GM18870 (cell line): ENCODE results near the gene EDIL3.
"Not testable (repeated sequence)": the region's sequence is repeated elsewhere in the genome, so short reads cannot be mapped to it uniquely, and the experiment has no call there.

Experiments
- ATAC-seq: cut with Tn5 transposase; IDR thresholded peaks from one replicate; pipeline ENCODE4 v1.9.1; 2021; ENCODE audit warnings: moderate library complexity; ENCODE audit not compliant: unreplicated experiment

The EDIL3 gene

DNA sequence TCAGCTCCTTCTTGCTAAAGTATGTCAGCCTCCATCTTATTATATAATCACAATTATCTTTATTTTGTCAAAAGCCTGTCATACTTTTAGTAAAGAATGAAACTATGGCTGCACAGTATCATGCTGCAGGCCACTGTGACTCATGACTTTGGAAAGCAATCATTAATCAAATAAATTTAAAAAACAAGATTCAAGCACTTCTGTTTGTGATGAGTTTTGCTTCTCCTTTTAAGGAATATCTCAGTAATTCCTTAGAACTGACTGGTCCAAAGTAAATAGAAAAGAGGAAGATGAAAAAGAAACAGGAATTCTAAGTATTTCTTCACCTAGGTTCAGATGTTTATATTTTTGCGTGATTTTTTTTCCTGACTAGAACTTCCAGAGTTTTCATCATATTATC lies 83.1 kb downstream of the EDIL3 start:
- no peak for ATAC-seq

DNA sequence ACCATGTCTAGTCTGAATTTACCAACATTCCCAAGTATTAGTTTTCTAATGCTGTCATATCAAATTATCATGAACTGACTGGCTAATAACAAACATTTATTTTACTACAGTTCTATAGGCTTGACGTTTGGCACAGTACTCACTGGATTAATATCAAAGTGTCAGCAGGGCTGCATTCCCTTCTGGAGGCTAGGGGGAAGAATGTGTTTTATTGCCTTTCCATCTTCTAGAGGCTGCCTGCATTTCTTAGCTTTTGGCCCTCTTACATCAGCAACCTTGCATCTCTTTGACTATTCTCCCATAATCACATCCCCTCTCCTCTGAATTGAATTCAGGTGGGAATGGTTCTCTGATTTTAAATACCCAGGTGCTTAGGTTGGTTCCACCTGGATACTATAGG lies 84.7 kb downstream of the EDIL3 start:
- no peak for ATAC-seq

DNA sequence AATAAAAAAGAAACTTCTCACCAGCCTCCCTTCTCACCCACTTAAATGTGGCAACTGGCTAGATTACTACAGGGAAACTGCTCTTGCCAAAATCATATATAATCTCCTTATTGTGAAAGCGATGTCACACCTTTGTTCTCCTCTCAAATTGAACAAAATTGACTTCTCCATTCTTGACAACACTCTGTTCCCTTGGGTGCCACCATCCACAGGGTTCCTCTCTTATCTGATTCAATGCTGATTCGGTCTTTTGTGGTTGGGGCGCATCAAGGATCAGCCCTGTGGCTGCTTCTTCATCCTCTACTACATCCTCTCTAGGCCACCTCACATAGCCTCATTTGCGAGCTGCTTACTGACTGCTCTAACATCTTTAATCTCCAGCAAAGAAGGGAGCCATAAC lies 86.1 kb downstream of the EDIL3 start:
- ATAC-seq = no peak

DNA sequence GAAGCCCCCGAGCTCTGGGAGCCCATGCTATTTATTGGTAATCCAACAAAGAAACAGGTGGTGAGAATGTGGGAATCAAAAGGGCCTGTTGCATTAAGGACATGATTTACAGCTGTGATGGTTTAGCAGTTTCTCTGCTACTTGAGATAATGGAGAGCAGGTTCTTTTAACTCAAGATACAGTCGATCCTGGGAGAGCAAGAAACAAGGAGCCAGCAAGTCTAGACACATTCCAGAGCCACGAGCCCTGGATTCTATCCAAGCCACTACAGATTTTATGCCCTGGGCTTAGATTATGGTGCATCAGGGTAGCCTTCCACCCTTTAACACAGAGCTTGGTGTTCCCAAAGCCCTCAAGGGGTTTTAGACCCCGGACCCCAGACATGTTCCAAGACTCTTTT lies 87.0 kb downstream of the EDIL3 start:
- not testable (repeated sequence) for ATAC-seq

DNA sequence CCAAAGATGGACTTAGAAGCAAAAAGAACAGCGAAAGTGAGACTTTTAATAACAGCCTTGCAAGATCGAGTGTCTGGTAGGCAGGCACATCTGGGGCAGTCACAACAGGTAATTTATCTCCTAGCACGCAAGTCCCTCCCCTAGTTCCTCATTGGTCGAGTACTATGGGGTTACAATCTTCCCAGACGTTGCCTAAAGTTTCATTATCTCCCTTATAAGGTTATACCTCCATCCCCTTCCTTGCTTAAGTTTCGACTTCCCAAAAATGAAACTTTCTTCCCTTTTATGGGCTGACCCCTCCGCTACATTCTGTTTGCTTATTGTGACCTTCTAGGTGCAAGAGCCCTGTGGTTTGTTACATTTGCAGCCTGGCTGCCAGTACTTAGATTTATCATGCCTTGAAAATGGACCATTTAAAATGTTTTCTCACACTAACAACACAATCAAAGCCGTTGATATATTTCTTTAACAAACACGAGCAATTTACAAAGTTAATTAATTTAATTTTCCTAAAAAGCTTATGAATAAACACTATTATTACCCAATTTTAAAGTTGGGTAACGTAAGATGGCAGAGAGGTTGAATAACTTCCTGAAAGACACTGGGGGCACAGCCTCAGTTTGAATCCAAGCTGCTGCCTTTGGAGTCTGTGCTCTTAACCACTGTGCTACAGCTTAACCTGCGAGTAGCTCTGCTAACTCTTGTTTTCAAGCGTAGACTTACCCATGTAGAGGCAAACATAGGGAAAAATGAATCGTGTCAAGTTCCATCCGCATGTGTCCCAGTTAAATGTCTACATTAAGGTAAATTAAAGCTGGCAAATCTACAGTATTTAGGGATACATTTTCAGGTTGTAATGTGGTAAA lies 91.7 kb downstream of the EDIL3 start:
- ATAC-seq = no peak

DNA sequence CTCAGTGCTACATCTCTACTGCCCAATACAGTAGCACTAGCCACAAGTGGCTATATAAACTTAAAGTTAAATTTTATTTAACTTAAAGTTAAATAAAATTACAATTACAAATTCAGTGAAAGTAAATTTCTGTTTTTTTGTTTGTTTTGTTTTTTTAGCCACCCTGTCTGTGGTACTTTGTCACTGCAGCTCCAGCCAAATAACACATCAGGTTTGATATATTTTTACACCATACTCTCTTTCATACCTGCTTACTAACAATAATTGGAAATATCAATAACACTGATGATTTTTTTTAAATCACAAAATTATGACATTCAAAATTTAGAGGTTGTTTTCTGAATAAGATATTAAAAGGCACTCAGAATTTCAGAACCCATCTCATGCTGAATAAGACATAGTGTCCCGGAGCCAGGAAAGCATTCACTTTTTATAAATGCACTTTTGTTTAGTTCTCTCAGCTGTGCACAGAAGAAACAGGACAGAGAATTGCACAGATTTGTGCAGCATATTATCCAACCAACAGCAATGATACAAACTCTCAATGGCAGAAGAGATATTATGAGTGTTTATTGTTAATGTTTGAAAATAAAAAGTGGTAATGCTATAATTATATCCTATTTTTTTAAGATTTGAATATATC lies 92.6 kb downstream of the EDIL3 start:
- ATAC-seq = no peak

DNA sequence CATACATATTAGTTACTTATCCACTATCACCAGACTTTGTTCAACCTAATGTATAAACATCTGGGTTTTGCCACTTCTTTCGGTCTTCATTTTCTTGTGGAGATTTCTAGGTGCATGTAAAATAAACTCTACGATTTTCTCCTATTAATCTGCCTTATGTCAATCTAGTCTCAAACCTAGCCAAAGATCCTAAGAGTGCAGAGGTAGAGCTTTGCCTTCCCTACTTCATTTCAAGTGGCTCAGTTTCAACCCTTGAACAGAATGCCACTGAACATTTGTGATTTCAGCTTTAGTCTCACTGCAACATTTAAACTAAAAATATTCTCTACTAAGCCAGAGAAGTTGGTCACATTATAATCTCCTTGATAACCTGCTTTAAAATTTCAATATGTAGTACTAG lies 94.0 kb downstream of the EDIL3 start:
- ATAC-seq = no peak

DNA sequence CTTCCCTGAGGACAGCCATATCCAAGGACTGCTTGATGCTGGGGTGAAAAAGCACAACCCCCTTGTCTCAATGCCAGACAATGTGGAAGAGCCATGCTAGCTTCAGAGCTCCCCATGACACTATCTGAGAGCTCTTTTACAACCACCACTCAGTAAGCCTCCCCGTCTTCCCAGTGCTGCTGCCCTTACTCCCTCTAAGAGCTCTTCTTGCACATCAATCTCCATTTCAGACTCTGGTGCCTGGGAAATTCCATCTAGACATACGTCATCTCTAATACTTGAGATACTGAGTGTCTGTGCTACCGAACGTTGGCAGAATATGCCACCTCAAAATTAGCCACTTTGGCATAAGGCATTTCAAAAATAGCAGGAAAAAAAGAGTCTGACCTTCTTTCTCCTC lies 94.5 kb downstream of the EDIL3 start:
- ATAC-seq = no peak

DNA sequence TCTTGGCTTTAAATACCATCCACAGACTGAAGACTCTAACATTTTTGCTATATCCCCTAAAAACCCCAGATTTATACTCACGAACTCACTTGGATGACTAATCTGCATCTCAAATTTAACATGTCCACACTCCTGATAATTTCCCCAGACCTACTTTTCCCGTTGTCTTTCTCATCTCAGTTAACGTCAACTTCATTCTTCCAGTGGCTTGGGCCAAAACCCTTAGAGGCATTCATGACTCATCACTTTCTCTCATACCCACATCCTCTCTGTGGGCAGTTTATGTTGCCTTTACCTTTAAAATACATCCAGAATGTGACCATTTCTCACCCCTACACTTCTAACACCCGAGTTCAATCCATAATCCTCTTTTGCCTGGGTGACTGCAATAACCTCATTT lies 96.7 kb downstream of the EDIL3 start:
- peak; percentile 88 for ATAC-seq

DNA sequence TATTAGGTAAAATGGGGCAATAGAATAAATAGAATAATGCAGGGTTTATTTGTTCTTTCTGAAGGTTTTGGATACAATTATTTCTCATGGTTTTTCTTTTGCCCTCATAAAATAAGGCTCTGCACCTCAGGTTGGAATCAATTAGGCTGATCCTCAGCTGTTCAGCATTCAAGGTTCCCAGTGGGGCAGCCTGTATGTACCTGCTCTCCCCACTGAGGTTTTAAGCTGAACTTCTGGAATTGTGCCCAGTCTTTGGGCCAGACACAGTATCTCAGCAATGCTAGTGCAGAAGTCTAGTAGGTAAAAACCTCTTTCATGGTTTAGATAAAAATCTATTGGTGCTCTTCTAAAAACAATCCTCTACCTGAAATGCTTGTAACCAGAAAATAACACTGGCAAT lies 98.0 kb downstream of the EDIL3 start:
- ATAC-seq = no peak

DNA sequence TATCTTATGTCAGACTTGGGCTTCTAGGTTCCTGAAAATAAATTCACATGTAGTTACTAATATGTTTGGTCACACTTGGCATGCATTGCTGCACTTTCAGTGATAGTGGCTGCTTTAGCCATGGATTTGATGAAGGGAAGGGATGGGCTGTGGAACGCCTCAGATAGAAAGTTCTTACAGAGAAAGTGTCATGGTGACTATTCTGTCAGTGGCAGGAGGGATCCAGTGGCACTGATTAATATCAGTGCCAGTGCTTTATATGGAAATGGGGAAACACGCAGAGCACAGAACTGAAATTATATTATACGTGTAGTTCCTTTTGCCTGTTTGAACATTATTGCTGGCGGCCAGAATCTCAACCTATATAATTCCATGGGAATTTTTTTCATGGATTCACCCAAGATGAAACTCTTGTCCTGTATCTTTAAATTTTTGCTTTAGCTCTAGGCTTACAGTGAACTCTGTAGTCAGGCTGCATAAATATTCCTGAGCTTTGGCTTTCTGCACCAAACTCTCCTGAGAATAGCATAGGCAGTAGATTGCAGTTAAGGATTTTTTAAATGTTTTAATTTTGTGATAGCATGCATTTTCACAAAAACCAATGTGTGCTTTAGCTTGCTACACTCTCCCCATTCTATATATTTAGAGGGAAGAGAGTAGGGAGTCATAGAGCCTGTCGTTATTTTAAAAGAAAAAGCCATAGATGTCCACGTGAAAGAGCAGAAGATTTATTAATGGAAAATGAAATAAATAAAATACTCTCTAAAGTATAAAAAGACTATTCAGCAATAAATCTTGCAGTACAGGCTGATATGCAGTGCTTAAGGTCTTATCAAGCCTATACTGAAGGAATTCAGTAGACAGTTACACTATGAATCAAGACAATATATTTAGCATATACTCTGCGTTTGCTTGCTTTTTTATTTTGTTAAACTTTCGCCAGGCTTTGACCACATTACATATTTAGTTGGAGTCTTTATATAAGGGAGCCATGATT lies 98.7 kb downstream of the EDIL3 start:
- ATAC-seq = no peak

DNA sequence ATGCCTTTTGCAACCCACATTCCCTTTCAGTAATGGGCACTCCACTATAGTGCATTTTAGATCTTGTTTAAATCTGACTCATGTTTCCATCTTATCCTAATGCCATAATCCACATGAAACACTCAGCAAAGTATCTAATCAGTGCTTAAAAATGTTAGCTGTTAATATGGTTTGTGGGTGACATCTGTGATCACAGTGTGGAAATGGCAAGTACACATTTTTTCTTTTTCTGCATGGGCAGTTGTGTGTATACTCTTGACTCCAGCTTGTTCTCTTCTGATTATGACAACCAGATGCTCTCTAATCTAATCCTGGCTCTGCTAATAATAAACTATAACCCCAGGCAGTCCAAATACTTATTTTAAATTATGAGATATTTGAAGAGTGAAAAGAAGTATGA lies 103.3 kb downstream of the EDIL3 start:
- no peak for ATAC-seq

DNA sequence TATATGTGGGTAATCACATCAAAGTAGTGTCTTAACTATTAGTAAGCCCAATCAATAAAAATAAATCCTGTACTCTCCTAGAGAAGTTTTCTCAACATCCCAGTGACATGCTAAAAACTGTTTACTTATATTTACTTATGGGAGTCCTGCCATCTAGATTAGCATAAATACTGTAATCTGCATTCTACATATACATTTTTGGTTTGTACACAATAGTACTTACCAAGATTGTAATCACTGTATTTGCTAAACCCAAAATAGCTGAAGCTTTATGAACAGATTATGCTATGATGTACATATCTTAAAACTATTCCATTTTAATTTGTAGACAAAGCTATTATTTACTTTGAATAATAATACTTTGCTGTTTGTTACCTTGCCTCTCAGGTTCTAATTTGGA lies 105.4 kb downstream of the EDIL3 start:
- no peak for ATAC-seq

DNA sequence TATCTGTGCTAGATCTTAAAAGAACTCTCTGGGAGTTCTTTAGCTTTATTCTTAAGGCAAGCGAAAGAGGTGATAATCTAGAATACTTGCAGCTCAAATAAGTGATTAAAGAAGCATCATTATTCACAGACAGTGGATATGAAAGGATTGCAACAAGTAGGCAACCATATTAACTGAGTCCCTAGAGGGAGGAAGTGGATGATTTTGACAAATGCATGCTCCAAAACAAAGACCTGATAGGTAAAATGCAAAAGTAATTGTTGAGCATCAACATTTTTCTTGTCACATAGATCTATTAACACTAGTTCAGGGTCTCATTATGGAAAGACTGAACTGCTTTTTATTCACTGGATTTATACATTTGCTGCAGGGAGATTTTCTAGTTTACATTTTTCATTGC lies 109.1 kb downstream of the EDIL3 start:
- no peak for ATAC-seq

DNA sequence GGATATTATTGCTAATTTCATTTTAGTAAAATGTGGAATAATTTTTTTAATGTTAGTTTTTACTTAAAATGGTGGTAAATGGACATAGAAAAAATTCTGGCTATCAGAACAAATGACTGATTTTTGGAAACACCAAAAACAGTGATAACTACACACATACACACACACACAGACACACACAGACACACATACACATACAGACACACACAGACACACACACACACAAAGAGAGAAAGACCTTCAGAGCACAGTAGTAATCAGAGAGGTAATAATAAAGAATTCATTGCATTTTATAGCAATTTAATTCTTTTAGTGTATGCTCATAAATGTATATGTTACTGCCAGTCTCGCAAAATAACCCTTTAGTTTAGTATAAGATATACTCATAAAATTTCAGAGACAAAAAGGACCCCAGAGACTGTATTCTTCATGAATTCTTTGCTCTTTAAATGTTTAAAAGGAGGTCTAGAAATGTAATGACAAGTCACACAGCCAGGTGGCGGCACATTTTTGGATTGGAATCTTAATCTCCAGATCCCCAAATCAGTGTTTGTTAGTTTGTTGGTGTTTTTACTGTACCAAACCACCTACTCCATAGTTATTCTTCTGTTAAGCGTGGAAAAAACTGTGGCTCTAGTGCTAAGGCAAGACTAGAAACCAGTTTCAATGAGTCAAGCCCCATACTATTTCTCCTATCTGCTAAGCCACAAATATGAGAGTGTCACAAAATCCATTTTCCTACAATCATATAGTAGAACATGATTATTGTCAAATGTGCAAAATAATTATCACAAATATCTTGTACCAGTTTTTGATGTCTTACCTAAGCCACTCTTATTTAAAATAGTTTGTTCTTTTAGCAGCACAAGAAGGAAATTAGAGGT lies 109.9 kb downstream of the EDIL3 start:
- ATAC-seq = no peak

DNA sequence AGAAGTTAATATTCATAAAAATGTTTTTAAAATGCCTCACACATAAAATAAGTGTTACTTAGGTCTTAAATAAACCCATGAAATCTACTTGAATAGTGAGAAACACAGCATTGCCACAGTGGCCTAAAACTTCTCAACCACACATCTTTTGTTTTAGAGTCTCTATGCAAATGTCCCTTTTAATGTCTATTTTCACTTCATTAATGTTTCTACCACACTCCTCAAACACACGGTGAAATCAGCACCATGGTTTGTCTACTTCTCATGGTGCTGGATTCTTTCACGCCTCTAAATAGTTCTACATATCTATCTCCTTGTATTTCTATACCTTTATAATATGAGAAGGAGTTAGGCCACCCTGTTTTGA lies 111.2 kb downstream of the EDIL3 start:
- ATAC-seq = peak; percentile 68

DNA sequence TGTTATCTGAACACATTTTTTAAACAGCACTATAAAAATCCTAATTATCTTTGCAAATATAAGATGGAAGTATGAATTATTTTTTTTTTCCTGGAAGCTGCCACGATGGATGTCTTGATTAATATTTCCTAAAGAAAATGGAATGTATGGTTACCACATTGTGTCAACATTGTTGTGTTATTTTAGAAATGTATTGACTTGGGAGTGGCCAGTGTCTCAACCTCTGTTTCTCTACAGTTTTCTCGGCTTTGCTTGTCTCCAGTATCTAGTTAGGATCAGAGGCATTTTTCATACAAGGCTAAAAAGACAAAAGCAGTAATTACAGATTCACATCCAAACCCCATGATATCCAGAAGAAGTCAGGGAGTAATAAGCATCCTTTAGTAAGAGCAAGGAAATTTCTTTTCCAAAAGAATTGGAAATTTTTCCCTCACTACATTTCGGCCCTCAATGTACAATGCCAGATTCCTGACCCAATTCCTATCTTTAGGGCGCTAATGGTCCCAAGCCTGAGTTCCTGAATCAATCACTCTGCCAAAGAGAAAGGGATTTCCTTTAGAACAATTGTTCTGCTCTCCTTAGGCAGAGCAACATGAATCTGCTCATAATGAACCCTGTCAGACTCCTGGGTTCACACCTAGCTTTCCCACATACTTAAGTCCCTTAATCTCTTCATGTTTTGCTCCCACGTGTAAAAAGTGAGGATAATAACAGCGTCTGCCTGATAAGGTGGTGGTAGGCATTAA lies 111.7 kb downstream of the EDIL3 start:
- no peak for ATAC-seq

DNA sequence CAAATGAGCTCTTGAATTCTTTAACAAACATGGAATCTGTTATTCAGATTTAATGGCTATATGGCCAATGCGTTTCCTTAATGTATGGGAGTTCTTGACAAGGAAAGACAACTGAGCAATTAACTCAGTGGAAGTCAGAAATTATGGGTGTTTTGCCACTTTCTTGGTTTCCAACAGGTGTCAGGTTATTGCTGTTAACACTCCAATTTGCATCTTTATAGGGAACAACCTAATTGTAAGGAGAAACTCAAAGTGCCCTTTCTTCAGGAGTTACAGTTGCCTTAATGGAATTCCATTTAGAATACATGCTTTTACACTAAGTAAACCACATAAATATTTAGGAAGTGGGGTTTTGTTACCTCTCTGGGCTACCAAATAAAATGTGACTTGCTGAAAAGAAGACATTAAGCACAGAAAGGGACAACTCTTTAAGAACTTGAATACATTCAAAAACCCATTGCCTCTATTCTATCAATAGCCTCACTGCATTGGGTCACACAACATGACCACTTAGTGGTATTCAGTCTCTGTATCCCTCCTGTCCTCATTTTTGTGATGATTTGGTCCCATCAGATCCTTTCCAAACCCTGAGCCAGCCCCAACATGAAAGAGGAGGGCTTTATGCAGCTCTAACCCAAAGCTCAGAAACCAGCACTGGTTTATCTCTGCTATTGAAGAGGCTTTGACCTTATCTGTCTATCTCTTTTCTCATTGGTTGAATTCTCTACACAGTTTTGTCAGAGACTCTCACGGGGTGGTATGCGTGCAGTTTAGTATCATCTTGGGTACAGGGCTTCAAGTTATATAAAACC lies 118.7 kb downstream of the EDIL3 start:
- no peak for ATAC-seq

DNA sequence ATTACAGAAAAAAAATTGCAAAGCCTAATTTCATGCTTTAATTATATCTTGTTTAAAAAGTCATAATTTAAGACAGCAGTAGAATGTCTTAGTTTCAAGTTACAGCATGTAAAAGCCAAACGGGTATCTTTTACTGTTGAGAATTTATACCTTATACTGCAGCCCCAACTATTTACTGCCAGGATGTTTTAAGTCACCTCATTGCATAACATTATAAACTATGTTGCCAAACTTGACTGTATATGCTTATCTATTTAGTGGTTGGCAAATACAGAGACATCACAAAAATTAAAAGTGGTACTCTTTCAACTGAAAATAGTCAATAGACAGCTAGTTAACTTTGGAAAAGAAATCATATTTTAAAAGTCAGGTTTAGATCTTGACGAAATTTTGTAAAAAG lies 119.5 kb downstream of the EDIL3 start:
- ATAC-seq = no peak
